ES-I3 (cell line): ENCODE measurements around the gene AQP1.

Source experiments
- H3K36me3 ChIP-seq: 2 replicates; pipeline ENCODE4 v1.6.1; 2013; ENCODE audit warnings: mild to moderate bottlenecking, low read length, control low read depth, moderate library complexity; ENCODE audit not compliant: insufficient read depth
- H3K4me1 ChIP-seq: 2 replicates; pipeline ENCODE4 v1.6.1; 2013; ENCODE audit warnings: mild to moderate bottlenecking, control low read depth, low read length; ENCODE audit not compliant: insufficient read depth
- H3K9ac ChIP-seq: 2 replicates; pipeline ENCODE4 v1.6.1; 2013; ENCODE audit warnings: low read depth, mild to moderate bottlenecking, low read length, moderate library complexity
- H3K9me3 ChIP-seq: 2 replicates; pipeline ENCODE4 v1.6.1; 2013; ENCODE audit warnings: mild to moderate bottlenecking, low read length, moderate library complexity; ENCODE audit not compliant: control insufficient read depth, insufficient read depth

AQP1 gene

DNA sequence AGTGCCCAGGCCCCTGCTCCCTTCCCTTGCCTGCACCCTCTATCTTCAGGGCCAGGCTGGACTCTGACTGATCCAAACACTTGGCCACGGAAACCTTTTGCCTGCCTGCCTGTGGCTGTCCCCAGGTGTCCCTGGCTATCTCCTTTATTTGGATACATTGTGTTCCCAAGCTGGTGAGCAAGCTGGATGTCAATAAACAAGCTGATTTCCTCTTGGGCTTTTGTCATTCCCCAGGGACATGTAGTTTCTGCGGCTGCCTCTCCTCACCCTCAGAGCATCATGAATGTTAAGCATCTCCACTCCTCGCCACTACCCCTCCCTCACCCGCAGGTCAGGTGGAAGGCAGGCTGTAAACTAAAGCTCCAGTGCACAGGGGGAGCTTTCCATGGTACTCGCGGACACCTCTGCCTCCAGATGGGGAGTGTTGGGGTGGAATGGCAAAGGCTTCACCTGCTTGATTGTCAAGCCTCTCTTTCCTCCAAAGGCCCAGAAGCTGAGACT is 59.0 kb downstream of the AQP1 start:
- Histone ChIP-seq H3K4me1 (peaks cover 3% of the 10 kb centered on the region; the same call in 1 of the 2 replicates), H3K36me3 (no peaks in the 10 kb centered on the region), H3K9ac (no peak overlapping the region)

DNA sequence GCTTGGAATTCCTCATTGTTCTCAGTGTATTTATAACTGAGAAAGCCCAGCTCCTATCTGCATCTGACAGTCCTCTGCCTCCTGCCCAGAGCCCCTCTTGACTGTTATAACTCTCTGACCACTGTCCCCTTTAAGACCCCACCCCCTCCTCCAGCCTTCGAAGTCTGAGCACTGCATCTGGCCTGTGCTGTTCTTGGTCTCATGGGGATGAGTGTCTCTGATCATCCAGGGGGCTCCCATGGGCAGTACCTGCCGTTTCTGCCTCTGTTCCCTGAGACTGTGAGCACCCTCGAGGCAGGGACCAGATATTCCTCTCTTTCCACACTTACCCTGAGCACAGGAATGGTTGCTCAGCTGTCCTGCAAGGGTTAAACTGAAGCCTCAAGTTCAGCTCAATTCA is 59.8 kb downstream of the AQP1 start:
- Histone ChIP-seq H3K36me3 (no peaks in the 10 kb centered on the region), H3K9me3 (no peaks in the 10 kb centered on the region), H3K4me1 (peaks cover 3% of the 10 kb centered on the region; the same call in 1 of the 2 replicates), H3K9ac (no peak overlapping the region)

More for the DNA sequence above, 59.0 kb downstream of the AQP1 start:
- no peaks in the 10 kb centered on the region for H3K9me3 ChIP-seq

DNA sequence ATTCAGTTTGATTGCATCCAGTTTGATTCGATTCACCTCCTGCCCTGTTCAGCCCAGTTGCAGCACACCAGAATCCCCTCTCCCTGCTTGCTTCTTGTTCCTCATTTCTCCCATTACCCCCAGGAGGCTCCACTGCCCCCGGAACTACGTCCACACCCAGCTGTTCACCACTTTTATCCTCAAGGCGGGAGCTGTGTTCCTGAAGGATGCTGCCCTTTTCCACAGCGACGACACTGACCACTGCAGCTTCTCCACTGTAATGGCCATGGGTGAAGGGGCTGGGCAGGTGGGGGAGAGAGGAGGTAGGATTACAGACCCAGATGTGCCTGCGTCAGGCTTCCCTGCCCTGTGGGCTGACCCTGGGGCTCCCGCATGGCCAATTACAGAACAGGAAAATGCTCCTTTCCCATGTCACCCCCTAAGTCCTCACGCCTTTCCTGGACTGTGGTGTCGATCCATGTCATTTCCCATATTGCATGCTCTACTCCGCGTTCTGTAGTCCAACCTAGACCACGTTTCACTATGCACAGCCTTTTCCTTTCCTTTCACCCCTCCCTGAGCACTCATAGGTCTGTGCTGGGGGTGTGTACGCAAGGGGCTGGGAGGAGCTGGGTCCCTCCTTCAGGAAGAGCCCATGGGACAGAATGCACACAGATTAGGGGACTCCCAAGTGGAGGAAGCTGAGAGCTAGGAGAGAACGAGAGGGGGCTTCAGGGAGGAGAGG is 60.3 kb downstream of the AQP1 start:
- Histone ChIP-seq H3K9ac (no peak overlapping the region), H3K4me1 (peaks cover 3% of the 10 kb centered on the region; the same call in 1 of the 2 replicates), H3K9me3 (no peaks in the 10 kb centered on the region), H3K36me3 (no peaks in the 10 kb centered on the region)

DNA sequence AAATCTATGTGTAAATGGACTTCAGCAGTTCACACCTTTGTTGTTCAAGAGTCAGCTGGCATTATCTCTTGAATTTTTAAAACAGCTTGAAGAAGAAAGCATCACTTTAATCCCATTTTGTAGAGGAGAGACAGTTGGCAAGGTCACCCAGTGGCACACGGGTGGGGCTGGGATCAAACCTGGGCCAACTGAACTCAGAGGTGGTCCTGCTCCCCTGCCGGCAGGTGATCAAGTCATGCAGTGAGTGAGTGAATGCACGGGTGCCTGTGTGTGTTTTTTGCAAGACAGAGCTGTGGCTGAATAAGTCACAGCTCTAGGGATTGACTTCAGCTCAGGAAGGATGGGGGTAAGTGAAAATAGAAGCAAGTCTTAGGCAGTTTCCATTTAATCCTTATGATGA is 61.6 kb downstream of the AQP1 start:
- H3K36me3 ChIP-seq: no peaks in the 10 kb centered on the region
- no peak overlapping the region for H3K9ac ChIP-seq
- no peaks in the 10 kb centered on the region for H3K9me3 ChIP-seq
- peaks cover 3% of the 10 kb centered on the region; the same call in 1 of the 2 replicates for H3K4me1 ChIP-seq

DNA sequence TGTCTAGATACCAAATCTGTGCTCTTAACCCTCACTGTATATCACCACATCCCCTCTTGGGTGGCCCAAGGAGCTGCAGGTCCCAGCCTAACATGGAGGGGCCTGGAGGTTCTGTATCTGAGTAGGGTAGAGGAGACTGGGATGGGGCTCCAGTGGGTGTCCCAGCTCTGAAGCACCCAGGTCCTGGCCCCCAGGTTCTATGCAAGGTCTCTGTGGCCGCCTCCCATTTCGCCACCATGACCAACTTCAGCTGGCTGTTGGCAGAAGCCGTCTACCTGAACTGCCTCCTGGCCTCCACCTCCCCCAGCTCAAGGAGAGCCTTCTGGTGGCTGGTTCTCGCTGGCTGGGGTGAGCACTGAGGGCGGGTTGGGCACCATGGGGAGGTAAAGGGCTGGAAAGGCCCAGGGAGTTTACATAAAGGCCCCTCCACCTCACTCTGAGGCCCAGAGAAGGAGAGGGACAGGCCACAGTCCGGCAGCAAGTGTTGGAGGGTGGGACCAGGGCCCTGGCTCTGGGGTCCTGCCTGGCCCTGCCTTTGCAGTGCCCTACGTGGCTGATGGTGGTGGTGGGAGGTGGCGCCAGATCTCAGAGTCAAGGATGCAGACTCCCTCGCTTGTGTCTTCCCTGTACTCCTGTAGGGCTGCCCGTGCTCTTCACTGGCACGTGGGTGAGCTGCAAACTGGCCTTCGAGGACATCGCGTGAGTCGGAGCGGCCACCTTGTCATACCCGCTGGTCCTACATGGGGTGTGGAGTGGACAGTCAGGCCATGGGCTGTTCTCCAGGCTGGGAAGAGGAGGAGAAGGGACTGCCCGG is 62.3 kb downstream of the AQP1 start:
- Histone ChIP-seq H3K9me3 (no peaks in the 10 kb centered on the region), H3K9ac (no peak overlapping the region), H3K4me1 (peaks cover 3% of the 10 kb centered on the region; the same call in 1 of the 2 replicates), H3K36me3 (no peaks in the 10 kb centered on the region)

DNA sequence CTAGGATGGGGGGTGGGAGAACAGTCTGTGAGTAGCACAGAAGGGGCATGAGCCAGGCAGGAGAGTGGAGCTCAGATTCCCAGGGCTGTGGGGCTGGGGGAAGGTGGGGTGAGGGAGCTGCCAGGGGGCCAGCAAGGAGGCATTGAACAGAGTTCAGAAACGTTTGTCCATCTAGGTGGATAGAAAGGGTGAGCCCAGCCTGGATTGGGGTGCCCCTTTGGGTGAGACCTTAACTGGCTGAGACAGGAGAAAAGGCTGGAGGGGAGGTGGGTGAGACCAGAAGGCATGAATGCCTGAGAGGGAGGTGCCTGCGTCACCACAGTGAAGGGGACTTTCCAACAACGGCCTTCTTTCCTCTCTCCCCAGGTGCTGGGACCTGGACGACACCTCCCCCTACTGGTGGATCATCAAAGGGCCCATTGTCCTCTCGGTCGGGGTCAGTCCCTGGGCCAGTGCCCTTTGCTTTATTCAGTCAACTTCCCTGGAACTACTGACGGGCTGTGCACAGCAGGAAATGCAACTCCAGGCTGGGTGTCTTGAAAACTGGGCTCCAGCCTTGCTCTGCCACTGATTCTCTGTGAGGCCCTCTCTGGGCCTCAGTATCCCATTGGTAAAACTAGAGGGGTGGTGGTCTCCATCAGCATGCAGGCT is 63.1 kb downstream of the AQP1 start:
- H3K36me3 ChIP-seq: no peaks in the 10 kb centered on the region
- no peak overlapping the region for H3K9ac ChIP-seq

More for the DNA sequence above, 63.1 kb downstream of the AQP1 start:
- Histone ChIP-seq H3K4me1 (peaks cover 3% of the 10 kb centered on the region; the same call in 1 of the 2 replicates), H3K9me3 (no peaks in the 10 kb centered on the region)
